ENCODE data around the gene TBKBP1.
"Not testable (repeated sequence)": the region's sequence is repeated elsewhere in the genome, so short reads cannot be mapped to it uniquely, and the experiment has no call there.

TBKBP1 gene

GRCh38 chr17:47676510-47677165 lies 17.3 kb upstream of the TBKBP1 start:
- DNase-seq (ENCODE audit: low read depth): no peak

- no peak for DNase-seq (ENCODE audit: low read depth)
Measured at GRCh38 chr17:47678196-47678595, 15.8 kb upstream of the TBKBP1 start.

GRCh38 chr17:47682138-47682537 lies 11.8 kb upstream of the TBKBP1 start:
- no peak for DNase-seq (ENCODE audit: low read depth)

- DNase-seq (ENCODE audit: low read depth): not testable (repeated sequence)
Measured at GRCh38 chr17:47682727-47683126, 11.2 kb upstream of the TBKBP1 start.

GRCh38 chr17:47684025-47684424 lies 9.9 kb upstream of the TBKBP1 start:
- DNase-seq (ENCODE audit: low read depth): no peak

GRCh38 chr17:47684535-47685193 lies 9.3 kb upstream of the TBKBP1 start:
- no peak for DNase-seq (ENCODE audit: low read depth)

- DNase-seq (ENCODE audit: low read depth): no peak
Measured at GRCh38 chr17:47685556-47686275, 8.2 kb upstream of the TBKBP1 start.

GRCh38 chr17:47686276-47686635 lies 7.7 kb upstream of the TBKBP1 start:
- no peak for DNase-seq (ENCODE audit: low read depth)

- no peak for DNase-seq (ENCODE audit: low read depth)
Measured at GRCh38 chr17:47686664-47687327, 7.2 kb upstream of the TBKBP1 start.

GRCh38 chr17:47687328-47687690 lies 6.7 kb upstream of the TBKBP1 start:
- DNase-seq (ENCODE audit: low read depth): no peak

GRCh38 chr17:47687748-47688147 lies 6.2 kb upstream of the TBKBP1 start:
- no peak for DNase-seq (ENCODE audit: low read depth)

GRCh38 chr17:47690121-47690520 lies 3.8 kb upstream of the TBKBP1 start:
- DNase-seq (ENCODE audit: low read depth): no peak

GRCh38 chr17:47692137-47692894 lies 1.6 kb upstream of the TBKBP1 start:
- DNase-seq (ENCODE audit: low read depth): no peak

- DNase-seq (ENCODE audit: low read depth): no peak
Measured at GRCh38 chr17:47692895-47693730, 848 bp upstream of the TBKBP1 start.

GRCh38 chr17:47694581-47695428 lies 844 bp downstream of the TBKBP1 start:
- DNase-seq (ENCODE audit: low read depth): no peak

- no peak for DNase-seq (ENCODE audit: low read depth)
Measured at GRCh38 chr17:47695429-47696376, 1.7 kb downstream of the TBKBP1 start.

- DNase-seq (ENCODE audit: low read depth): no peak
Measured at GRCh38 chr17:47696717-47697642, 3.0 kb downstream of the TBKBP1 start.
